NT2/D1 (cell line): ENCODE data around the gene OR52H1.
"Not testable (repeated sequence)": the region's sequence is repeated elsewhere in the genome, so short reads cannot be mapped to it uniquely, and the experiment has no call there.

Experiments
- DNase-seq: peaks from one replicate; pipeline ENCODE4 v3.0.0-alpha.2; 2011; ENCODE audit warnings: low read depth, low spot score
- H3K27me3 ChIP-seq: 2 replicates; pipeline ENCODE4 v1.6.0; 2011; ENCODE audit warnings: mild to moderate bottlenecking; ENCODE audit not compliant: insufficient read length, insufficient read depth
- H3K36me3 ChIP-seq: 2 replicates; pipeline ENCODE4 v1.6.1; 2011; ENCODE audit warnings: mild to moderate bottlenecking, low read length, mixed read lengths; ENCODE audit not compliant: insufficient read depth, insufficient read length
- H3K4me1 ChIP-seq: 2 replicates; pipeline ENCODE4 v1.5.1; 2011; ENCODE audit not compliant: insufficient read depth, insufficient read length
- H3K4me3 ChIP-seq: 2 replicates; pipeline ENCODE4 v1.5.1; 2011; ENCODE audit warnings: low read depth; ENCODE audit not compliant: insufficient read length
- H3K9ac ChIP-seq: 2 replicates; pipeline ENCODE4 v1.6.0; 2011; ENCODE audit warnings: low read depth; ENCODE audit not compliant: insufficient read length
- H3K9me3 ChIP-seq: 2 replicates; pipeline ENCODE4 v1.5.1; 2011; ENCODE audit warnings: mild to moderate bottlenecking, low read length; ENCODE audit not compliant: insufficient read depth
- SUZ12 ChIP-seq: IDR thresholded peaks from 2 replicates; pipeline ENCODE4 v1.6.1; 2011; ENCODE audit not compliant: insufficient read length, insufficient read depth; ENCODE audit errors: extremely low read depth
- YY1 ChIP-seq: IDR thresholded peaks from 2 replicates; pipeline ENCODE4 v1.6.1; 2011; ENCODE audit not compliant: insufficient read length, insufficient read depth
- ZNF274 ChIP-seq: IDR thresholded peaks from 2 replicates; pipeline ENCODE4 v1.6.1; 2011; ENCODE audit warnings: mild to moderate bottlenecking, low read depth, low read length

OR52H1 gene

DNA sequence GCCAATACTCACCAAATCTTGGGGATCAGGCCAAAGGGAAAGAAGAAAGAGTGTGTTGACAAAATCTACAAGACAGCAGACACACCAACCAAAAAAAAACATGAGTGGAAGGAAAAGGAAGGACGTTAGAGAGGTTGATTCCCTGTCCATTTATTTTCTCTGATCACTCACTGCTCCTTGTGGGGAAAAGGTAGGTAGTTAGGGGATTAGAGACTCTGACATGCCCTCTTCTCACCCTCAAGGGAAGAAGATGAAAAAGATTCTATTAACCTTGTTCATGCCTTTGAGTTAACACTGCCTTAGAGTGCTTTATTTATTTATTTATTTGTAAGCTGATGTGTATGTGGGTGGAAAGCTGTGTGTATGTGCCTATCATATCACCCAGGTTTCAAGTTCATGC lies at the start of gene OR52H1:
Gene OR52H1 (minus strand): TSS at position 101 of the 400 bp plus-strand sequence. CDS start 3,035 bp downstream, outside the sequence.
- TF ChIP-seq SUZ12 (no peak), ZNF274 (no peak), YY1 (no peak)
- no peak within 1 kb of the TSS for H3K4me3 ChIP-seq
- no peaks in the 10 kb centered on the region for H3K27me3 ChIP-seq
- H3K9me3 ChIP-seq: no peaks in the 10 kb centered on the region
- H3K36me3 ChIP-seq: no peaks in the 10 kb centered on the region
- H3K9ac ChIP-seq: no peak within 1 kb of the TSS
- DNase-seq: no peak
- no peaks in the 10 kb centered on the region for H3K4me1 ChIP-seq

- TF ChIP-seq SUZ12: no peak
- TF ChIP-seq YY1: no peak
- Histone ChIP-seq H3K4me1 (peaks cover 5% of the 10 kb centered on the region), H3K27me3 (no peaks in the 10 kb centered on the region), H3K9ac (peak overlapping the region; percentile 23), H3K36me3 (peaks cover under 1% of the 10 kb centered on the region), H3K4me3 (peak overlapping the region; percentile 71), H3K9me3 (no peaks in the 10 kb centered on the region)
- no peak for DNase-seq
Observed at GRCh38 chr11:5597953-5598352, 49.6 kb upstream of the OR52H1 start.

DNA sequence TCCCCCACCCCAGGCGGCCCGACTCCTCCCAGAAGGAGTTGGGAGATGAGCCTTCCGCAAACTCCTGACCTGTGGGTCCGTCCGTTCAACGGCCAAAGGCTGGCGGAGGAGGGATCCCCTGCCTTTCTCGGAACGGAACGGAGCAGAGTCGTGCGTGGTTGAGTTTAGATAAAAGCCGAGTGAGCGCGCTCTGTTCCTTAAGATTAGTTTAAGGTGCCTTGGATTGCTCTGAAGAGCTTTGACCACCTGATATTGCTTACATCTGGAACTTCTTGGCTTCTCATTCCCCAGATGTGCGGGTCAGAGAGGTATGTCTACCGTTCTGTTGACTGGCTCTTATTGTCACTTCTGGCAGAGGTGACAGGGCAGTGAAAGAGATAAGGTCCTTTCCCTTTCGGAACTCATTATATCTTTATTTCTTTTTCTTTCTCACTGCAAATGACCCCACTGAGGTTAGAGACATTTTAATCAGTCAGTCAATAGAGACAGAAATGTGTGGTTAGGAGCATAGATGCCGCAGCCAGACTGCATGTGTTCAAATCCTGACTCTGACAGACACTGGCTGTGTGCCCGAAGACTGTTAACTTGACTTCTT lies 48.4 kb upstream of the OR52H1 start, which contains the start of gene TRIM6:
Gene TRIM6 (plus strand): TSS at position 31 of the 595 bp plus-strand sequence. CDS start 261 bp downstream, at position 292.
- peak within 1 kb of the TSS; percentile 76 for H3K4me3 ChIP-seq
- no peaks in the 10 kb centered on the region for H3K27me3 ChIP-seq
- no peaks in the 10 kb centered on the region for H3K9me3 ChIP-seq
- peaks cover 4% of the 10 kb centered on the region for H3K4me1 ChIP-seq
- no peak for TF ChIP-seq YY1
- TF ChIP-seq ZNF274: no peak
- no peak for TF ChIP-seq SUZ12
- H3K36me3 ChIP-seq: no peaks in the 10 kb centered on the region
- DNase-seq: peak; percentile 46
- H3K9ac ChIP-seq: peak within 1 kb of the TSS; percentile 84

GRCh38 chr11:5593146-5593545 lies 44.8 kb upstream of the OR52H1 start:
- Histone ChIP-seq H3K36me3 (no peaks in the 10 kb centered on the region), H3K9ac (no peak overlapping the region), H3K4me3 (no peak overlapping the region), H3K4me1 (peaks cover 3% of the 10 kb centered on the region), H3K9me3 (no peaks in the 10 kb centered on the region; the same call in 1 of the 2 replicates), H3K27me3 (no peaks in the 10 kb centered on the region)
- no peak for TF ChIP-seq ZNF274
- no peak for TF ChIP-seq YY1
- TF ChIP-seq SUZ12: no peak
- no peak for DNase-seq

GRCh38 chr11:5592615-5593014 lies 44.3 kb upstream of the OR52H1 start:
- TF ChIP-seq YY1 (no peak), ZNF274 (no peak), SUZ12 (no peak)
- no peak overlapping the region for H3K9ac ChIP-seq
- no peaks in the 10 kb centered on the region; the same call in 1 of the 2 replicates for H3K9me3 ChIP-seq
- H3K4me1 ChIP-seq: no peaks in the 10 kb centered on the region
- no peak for DNase-seq
- H3K27me3 ChIP-seq: no peaks in the 10 kb centered on the region
- H3K36me3 ChIP-seq: no peaks in the 10 kb centered on the region
- no peak overlapping the region for H3K4me3 ChIP-seq

GRCh38 chr11:5591613-5592012 lies 43.3 kb upstream of the OR52H1 start:
- no peaks in the 10 kb centered on the region for H3K27me3 ChIP-seq
- H3K9me3 ChIP-seq: no peaks in the 10 kb centered on the region; the same call in 1 of the 2 replicates
- no peak overlapping the region for H3K4me3 ChIP-seq
- DNase-seq: no peak
- H3K4me1 ChIP-seq: no peaks in the 10 kb centered on the region
- TF ChIP-seq YY1 (no peak), ZNF274 (no peak), SUZ12 (no peak)
- H3K36me3 ChIP-seq: no peaks in the 10 kb centered on the region
- no peak overlapping the region for H3K9ac ChIP-seq

GRCh38 chr11:5589906-5590305 lies 41.6 kb upstream of the OR52H1 start:
- H3K9ac ChIP-seq, H3K9me3 ChIP-seq, H3K4me1 ChIP-seq, H3K4me3 ChIP-seq, DNase-seq, H3K36me3 ChIP-seq, H3K27me3 ChIP-seq: not testable (repeated sequence)

GRCh38 chr11:5584458-5584857 lies 36.1 kb upstream of the OR52H1 start:
- H3K4me3 ChIP-seq, H3K36me3 ChIP-seq, H3K4me1 ChIP-seq, H3K27me3 ChIP-seq, H3K9me3 ChIP-seq, DNase-seq, H3K9ac ChIP-seq: not testable (repeated sequence)
